GM19468 (cell line): Measurements from ENCODE around the gene KDM7A.
"Not testable (repeated sequence)": the region's sequence is repeated elsewhere in the genome, so short reads cannot be mapped to it uniquely, and the experiment has no call there.

Source experiments
- ATAC-seq: cut with Tn5 transposase; IDR thresholded peaks from one replicate; pipeline ENCODE4 v1.9.1; 2021; ENCODE audit warnings: mild to moderate bottlenecking, moderate library complexity, moderate number of reproducible peaks; ENCODE audit not compliant: unreplicated experiment; ENCODE audit errors: extremely low read depth

The KDM7A gene

DNA sequence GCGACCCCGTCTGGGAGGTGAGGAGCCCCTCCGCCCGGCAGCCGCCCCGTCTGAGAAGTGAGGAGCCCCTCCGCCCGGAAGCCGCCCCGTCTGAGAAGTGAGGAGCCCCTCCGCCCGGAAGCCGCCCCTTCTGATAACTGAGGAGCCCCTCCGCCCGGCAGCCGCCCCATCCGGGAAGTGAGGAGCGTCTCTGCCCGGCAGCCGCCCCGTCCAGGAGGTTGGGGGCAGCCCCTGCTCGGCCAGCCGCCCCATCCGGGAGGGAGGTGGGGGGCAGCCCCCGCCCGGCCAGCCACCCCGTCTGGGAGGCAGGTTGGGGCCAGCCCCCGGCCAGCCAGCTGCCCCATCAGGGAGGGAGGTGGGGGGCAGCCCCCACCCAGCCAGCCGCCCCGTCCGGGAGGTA, 62.0 kb downstream of the KDM7A start:
- not testable (repeated sequence) for ATAC-seq

- not testable (repeated sequence) for ATAC-seq
Observed at GRCh38 chr7:140108777-140109176, 68.0 kb downstream of the KDM7A start.

DNA sequence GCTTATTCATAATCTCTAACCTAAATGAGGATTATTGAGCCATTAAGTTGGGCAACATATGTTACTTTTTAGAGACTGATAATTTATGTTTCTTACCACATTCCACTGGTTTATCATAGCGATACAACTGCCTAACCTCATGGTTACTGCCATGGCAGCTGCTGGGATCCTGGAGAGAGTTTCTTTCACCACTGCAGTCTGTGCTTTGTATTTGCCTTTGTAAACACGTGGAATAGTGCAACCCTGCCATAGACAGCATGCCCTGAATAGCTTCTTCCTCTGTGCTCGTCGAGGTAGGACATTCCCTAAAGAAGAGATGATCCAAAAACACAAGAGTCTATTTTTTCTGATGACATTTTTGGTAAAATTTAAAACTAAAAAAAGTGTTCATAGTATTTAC, 80.3 kb downstream of the KDM7A start:
- no peak for ATAC-seq

DNA sequence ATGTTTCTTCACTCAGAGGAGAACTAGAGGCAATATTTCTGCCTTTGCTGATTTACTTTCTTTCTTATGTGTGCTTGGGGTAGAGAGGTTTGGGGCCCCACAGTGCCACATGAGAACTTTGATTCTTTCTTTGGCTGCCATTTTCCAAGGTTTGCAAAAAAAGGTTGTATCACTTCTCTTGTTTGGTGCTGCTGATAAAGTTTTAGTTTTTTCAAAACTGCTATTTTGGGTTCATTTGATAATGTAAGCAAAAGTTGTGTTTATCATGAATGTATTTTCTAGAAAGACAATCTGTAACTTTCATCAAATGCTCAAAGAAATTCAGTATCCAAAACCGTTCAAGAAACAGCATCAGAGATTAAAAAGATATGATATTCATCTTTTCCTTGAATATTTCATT, 83.4 kb downstream of the KDM7A start:
- no peak for ATAC-seq

GRCh38 chr7:140085447-140085846, 91.3 kb downstream of the KDM7A start:
- ATAC-seq, result no peak

DNA sequence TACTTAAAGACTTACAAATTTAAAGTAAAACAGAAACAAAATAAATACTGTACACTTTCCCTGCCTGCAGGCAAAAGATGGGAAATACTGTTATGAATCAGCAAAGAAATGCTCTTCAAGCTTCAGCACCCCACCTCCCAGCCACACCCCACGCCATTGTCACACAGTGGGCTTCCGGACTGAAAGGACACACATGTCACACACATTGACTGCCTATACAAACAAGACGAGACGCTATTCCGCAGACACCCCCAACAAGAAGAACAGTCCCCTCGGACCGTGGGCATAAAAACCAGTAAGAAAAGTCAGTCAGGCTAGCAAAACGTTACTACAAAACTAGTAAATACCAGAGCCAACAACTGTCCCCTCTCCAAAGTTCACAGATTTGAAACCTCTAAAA, 91.8 kb downstream of the KDM7A start:
- peak; percentile 91 for ATAC-seq

- no peak for ATAC-seq
Observed at GRCh38 chr7:140084142-140084655, 92.6 kb downstream of the KDM7A start.

- ATAC-seq, result no peak
Observed at GRCh38 chr7:140082770-140083169, 94.0 kb downstream of the KDM7A start.

- ATAC-seq, result no peak
Observed at GRCh38 chr7:140081774-140082425, 94.9 kb downstream of the KDM7A start.

GRCh38 chr7:140080919-140081318, 95.9 kb downstream of the KDM7A start:
- no peak for ATAC-seq

DNA sequence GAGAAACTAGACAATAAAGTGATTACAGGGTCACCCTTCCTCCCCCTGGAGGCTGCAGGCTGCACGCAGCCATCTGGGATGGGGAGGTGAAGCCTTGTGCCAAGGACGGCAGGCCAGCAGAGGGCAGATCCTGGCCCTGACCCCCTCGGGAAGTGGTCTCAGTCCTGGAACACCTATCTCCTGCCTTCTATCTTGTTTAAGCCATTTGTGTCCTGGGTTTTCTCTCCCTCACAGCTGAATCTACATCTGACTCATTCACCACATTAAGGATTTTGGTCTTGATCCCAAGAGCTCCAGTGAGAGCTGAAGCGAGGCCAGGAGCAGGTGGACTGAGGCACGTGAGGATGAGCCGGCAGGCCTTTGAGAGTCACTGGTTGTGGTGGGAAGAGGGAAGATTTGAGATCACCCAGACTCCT, 97.7 kb downstream of the KDM7A start:
- no peak for ATAC-seq

DNA sequence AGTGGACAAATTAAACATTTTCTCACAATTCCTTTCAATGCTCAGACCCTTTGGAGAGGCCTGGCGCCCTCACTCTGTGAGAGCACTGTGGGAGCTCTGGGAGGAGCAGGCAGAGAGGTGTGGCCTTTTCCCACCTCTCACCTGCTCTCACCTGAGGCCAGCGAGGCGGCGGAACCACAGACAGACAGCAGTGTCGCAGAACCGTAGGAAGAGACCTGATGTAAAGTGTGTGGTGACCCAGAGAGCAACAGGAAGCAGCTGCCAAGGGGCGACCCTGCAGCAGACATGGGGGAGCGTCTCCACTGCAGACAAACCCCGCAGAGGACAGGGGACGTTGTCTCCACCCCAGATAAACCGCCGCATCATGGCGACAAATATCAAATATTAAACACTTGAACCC, 98.4 kb downstream of the KDM7A start:
- no peak for ATAC-seq

- no peak for ATAC-seq
Observed at GRCh38 chr7:140074780-140075179, 102.0 kb downstream of the KDM7A start.

- no peak for ATAC-seq
Observed at GRCh38 chr7:140070546-140070945, 106.2 kb downstream of the KDM7A start.

DNA sequence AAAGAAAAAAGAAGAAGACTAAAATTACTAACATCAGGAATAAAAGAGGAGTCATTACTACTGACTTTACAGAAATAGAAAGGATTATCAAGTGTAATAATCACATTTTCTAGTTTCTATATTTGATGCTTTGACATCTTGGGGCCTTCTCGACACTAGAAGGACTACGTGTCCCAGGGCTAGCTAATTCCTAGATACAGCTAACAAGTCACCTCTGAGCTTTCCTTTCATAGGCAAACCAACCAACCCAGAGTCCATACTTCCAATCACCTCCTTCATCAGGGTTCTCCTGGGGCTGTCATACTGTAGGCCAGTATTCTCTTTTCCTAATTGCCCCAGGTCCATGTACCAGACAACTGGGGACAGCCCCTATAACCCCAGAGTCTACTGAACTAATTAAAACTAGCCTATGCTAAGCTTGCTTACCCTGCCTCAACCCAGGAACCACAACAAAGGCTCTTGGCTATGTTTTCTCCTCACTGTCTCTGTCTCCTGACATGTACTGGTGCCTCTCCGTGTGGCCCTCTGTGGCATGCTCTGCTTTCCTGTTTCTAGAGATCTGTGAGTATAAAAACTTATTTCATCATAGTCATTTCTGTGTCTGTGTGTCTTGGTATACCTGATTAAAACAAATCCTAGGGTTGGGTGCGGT, 107.4 kb downstream of the KDM7A start:
- no peak for ATAC-seq

GRCh38 chr7:140068033-140068432, 108.8 kb downstream of the KDM7A start:
- ATAC-seq, result no peak

DNA sequence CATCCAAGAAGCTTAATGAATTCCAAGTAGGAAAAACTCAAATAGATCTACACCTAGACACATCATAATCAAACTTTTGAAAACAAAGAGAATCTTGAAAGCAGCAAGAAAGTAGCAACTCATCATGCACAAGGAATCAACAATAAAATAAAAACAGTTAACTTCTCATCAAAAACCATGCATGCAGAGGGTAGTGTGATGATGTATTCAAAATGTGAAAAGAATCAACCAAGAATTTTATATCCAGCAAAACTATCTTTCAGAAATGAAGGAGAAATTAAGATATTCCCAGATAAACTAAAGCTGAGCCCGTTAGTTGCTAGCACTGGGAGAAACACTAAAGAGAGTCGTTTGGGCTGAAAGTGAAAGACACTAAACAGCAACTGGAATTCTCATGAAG, 109.7 kb downstream of the KDM7A start:
- ATAC-seq, result no peak

GRCh38 chr7:140062528-140063299, 114.1 kb downstream of the KDM7A start, which contains the start of gene PARP12:
Gene PARP12 (minus strand): TSS chr7:140062951. CDS start chr7:140062847, 104 bp downstream.
- ATAC-seq, result peak; percentile 78

- no peak for ATAC-seq
Observed at GRCh38 chr7:140062118-140062527, 114.7 kb downstream of the KDM7A start.

DNA sequence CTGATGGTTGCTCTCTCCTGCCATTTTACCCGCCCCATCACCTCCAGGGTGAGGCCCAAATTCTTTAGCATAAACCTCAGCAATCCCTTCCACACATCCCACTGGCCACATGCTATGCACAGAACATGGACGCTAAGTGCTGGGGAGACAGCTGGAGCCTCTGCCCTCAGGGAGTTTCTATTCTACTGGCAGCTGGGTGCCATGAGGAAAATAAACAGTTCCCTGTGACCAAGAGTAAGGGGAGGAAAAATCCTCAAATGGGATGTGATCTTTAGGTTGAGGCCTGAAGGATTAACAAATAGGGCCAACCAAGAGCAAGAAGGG, 115.2 kb downstream of the KDM7A start:
- no peak for ATAC-seq
